Stimulated activated CD8-positive, alpha-beta memory T cell treated with anti-CD3 and anti-CD28 coated beads, Interleukin-15, amount 100 ng/mL, for 24 hours (primary cell): ENCODE measurements around the gene CFAP44.
"Not testable (repeated sequence)": the region's sequence is repeated elsewhere in the genome, so short reads cannot be mapped to it uniquely, and the experiment has no call there.

ENCODE experiments used
- DNase-seq: peaks from one replicate; pipeline ENCODE4 v3.0.0-alpha.2; 2020; ENCODE audit warnings: low read depth

Gene CFAP44

GRCh38 chr3:113441051-113441770 lies at the start of gene CFAP44:
TSS of gene CFAP44 (minus strand) at chr3:113441493. CDS start at chr3:113433664, 7,829 bp downstream.
- peak; percentile 15 for DNase-seq

GRCh38 chr3:113485161-113485609 lies 43.9 kb upstream of the CFAP44 start:
- DNase-seq: no peak

- DNase-seq: no peak
These were observed 27.2 kb upstream of the CFAP44 start for GRCh38 chr3:113468539-113468938.

DNA sequence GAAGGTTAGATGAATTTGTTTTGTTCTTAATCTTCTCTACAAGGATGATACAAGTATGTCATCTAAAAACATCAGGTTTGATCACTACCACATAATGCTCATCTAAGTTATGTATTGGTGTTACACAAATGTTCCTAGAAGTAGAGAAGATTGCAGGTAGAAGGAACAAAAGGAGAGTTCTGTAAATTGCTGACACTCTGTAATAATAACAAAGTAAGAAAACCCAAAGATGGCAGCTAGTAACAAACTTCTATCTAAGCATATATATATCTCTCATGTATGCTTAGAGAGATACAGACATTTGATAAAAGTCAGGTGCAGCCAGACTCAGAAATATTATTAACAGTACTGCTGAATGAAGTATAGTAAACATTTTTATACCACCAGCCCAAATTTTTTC lies 20.2 kb upstream of the CFAP44 start:
- DNase-seq: no peak

DNA sequence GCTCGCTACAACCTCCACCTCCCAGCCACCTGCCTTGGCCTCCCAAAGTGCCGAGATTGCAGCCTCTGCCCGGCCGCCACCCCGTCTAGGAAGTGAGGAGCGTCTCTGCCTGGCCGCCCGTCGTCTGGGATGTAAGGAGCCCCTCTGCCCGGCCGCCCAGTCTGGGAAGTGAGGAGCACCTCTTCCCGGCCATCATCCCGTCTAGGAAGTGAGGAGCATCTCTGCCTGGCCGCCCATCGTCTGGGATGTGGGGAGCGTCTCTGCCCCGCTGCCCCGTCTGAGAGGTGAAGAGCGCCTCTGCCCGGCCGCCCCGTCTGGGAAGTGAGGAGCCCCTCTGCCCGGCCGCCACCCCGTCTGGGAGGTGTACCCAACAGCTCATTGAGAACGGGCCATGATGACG lies 17.3 kb upstream of the CFAP44 start:
- DNase-seq: not testable (repeated sequence)

DNA sequence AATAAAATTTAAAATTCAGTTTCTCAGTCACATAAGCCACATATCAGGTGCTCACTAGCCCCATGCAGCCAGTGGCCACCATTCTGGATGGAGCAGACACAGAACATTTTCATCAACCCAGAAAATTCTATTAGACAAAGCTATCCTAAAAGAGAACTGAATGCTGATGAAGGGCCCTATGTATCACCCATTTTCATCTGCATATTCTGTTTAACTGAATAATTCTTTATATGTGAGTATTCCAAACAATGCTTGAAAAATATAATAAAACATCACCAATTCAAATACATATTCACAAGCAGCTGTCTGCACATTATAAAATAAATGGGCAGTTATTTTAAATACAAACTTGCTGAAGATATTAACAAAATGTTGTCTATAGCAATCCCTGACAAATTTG lies 14.2 kb upstream of the CFAP44 start:
- DNase-seq: no peak

DNA sequence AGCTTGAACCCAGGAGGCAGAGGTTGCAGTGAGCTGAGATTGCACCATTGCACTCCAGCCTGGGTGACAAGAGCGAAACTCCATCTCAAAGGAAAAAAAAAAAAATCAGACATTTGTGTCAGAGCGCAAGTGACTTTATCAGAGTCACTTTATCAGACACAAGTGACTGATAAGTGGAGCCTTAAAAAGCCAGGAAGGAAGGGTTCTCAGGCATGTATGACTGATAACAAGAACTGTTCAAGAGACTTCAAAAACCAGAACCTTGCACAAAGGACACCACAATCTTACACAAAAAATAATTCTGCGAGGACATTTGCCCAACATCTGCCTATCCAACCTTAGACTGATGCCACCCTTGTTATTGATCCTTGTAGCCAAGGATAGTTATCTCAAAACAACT lies 13.3 kb upstream of the CFAP44 start:
- DNase-seq: no peak

DNA sequence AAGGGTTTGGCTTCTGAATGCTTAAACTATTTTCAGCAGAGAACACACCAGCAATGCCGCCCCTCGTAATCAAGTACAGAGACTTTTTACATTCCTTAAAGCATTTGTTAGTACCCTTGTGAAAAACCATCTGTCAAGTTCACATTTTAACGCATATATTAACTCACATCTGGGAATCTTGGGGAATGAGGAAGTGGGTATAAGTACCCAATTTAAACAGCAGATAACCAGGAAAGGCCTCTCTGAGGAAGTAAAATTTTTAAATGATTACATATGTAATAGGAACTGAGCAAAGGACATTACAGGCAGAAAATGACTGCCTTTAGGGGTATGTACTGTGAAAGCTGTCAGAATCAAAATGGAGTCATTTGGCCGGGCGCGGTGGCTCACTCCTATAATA lies 12.8 kb upstream of the CFAP44 start:
- no peak for DNase-seq

- no peak for DNase-seq
These were observed 9.6 kb upstream of the CFAP44 start for GRCh38 chr3:113450911-113451310.

DNA sequence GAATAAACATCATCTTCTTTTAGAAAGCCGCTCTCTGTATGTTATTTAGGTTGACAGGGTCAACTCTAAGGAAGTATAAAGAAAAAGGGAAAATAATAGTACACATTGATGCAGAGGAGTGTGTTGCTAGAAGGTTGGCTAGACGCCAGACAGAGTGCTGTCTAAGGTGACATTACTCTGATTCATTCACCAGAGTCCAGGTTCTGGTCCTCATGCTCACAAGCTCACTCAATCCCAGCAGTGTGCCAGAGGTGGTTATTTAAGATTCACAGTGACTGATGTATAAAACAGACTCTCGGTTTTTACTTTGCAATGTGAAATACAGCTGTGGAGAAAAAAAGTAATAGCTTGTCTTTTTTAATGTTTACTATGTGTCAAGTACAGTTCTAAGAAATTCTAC lies 1.7 kb downstream of the CFAP44 start:
- DNase-seq: no peak

DNA sequence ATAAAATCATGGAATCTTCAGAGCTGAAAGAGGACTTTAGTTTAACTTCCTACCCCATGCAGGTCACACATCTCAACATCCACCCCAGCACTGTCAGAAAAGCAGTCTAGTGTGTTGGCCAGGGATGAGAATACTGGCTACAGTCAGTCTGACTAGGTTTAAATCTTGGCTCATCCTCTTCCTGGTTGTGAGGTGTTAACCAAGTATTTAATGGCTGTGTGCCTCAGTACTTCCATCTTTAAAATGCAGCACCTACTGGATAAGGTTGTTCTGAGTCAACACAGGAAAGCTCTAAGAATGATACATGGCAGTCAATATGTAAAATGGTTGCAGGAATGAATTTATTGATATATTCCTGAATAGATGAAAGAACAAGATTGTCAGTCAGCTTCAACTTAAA lies 3.1 kb downstream of the CFAP44 start:
- no peak for DNase-seq

DNA sequence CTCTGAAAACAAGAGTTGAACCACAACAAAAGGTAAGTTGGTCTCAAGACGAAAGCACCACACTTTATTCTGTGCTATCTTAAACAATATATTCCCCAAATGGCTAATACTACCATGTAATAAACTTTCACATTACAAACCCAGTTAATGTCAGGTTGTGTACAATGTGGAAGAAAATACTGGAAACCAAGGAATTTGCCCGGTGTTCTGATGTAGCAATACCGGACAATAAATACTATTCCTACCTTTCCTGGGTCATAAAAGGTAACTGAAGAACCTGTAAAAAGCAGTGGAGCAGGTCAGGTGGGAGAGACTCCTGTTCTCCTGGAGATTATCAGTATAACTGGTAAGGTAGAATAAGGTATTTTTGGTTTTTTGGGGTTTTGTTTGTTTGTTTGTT lies 3.9 kb downstream of the CFAP44 start:
- DNase-seq: no peak

DNA sequence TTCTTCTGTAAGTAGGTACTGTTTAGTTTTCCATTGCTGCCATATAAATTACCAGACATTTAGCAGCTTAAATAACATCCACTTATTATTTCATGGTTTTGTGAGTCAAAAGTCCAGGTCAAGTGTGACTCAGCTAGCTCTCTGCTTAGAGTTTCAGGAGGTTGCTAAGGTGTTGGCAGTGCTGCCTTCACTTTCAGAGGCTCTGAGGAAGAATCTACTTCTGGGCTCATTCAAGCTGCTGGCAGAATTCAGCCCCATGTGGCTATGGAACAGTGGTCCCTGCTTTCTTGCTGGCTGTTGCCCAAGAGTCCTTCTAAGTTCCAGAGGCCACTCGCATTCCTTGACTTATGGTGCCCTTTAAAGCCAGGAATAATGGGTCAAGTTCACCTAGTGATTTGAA lies 4.5 kb downstream of the CFAP44 start:
- no peak for DNase-seq

GRCh38 chr3:113431811-113432210 lies 9.5 kb downstream of the CFAP44 start:
- DNase-seq: no peak

GRCh38 chr3:113428581-113428980 lies 12.7 kb downstream of the CFAP44 start:
- no peak for DNase-seq

DNA sequence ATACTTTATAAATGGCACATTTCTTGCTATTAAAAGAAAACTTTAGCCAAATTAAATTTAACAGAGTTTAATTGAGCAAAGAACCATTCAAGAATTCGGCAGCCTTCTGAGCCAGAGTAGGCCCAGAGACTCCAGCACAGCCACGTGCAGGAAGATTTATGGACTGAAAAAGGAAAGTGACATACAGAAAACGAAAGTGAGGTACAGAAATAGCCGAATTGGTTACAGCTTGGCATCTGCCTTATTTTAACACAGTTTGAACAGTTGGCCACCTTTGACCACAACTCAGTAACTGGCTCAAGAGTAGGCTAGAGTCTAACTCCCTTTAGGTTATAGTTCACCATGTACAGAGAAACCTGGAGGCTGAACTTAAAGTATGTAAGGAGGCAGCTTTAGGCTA lies 17.6 kb downstream of the CFAP44 start:
- DNase-seq: no peak

- no peak for DNase-seq
These were observed 20.2 kb downstream of the CFAP44 start for GRCh38 chr3:113421082-113421481.

DNA sequence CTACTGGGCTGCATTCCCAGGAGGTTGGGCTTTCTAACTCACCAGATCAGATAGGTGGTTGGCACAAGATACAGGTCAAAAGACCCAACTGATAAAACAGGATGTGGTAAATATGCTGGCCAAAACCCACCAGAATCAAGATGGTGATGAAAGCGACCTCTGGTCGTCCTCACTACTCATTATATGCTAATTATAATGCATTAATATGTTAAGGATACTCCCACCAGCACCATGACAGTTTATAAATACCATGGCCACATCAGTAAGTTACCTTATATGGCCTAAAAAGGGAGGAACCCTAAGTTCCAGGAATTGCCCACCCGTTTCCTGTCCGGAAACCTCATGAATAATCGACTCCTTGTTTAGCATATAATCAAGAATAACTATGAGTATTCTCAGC lies 31.6 kb downstream of the CFAP44 start:
- DNase-seq: no peak

DNA sequence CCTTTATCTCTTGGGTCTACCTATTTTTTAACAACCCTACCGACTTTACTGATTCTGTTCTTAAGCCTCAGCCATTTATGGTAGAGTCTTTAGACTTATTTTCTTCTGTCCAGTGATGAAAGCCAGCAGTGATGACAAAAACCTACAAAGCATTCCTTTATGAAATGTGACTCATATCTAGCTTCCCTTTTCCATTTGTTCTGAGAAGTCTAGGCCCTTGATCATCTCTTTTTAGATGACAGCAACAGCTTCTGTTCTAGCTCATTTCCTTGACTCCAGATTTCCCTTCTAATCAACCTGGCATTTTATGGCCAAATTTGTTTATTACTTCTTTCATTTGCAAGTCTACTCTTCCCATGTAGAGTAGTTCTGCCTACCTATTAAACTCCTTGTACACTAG lies 36.1 kb downstream of the CFAP44 start:
- no peak for DNase-seq

DNA sequence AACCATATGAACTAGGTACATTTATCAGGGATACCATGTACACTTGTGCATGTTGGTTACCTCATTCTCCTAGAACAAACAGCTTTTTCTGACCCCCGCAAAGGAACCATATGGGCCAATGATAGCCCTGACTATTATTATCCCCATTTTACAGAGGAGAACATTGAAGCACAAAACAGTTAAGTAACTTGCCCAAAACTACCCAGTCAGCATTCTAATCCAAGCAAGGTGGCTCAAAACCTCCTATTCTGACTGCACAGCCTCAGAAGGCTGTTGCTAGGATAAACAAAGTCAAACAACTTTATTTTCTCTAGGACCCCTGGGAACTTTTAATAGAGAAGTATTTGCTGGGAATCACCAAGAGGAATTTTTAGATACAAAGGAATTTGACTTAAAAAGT lies 36.7 kb downstream of the CFAP44 start:
- DNase-seq: no peak
